SK-N-SH (cell line): Measurements from ENCODE around the gene VWA5B2. TPM values are rescaled to one million over a fixed set of nuclear protein-coding genes. Genes with fewer than 3 reads are reported as not detected.

Experiments
- CTCF ChIA-PET: fragments of 300-600, 350-600 bp; formaldehyde crosslinking; extraction: SDS; loops from one replicate; lab custom pipeline; 2021; lab: Yijun Ruan, JAX
- POLR2A ChIA-PET: fragments of 350-600 bp; sonication (Branson Sonifier 250); formaldehyde crosslinking; extraction: SDS; loops from one replicate; lab custom pipeline; 2020; ENCODE audit warnings: antibody characterized with exemption, inconsistent platforms; lab: Yijun Ruan, JAX
- DNase-seq: peaks from one replicate; pipeline ENCODE4 v3.0.0; 2012
- H2AFZ ChIP-seq: fragments of 200-600 bp; sonication (generic); 2 replicates; pipeline ENCODE4 v1.8.1; 2016; ENCODE audit warnings: antibody characterized with exemption, mild to moderate bottlenecking, low read depth
- H3F3A ChIP-seq: fragments of 200-600 bp; sonication (generic); replicated peaks from 2 replicates; pipeline ENCODE3; 2016; ENCODE audit warnings: antibody characterized with exemption, mild to moderate bottlenecking; ENCODE audit not compliant: insufficient read depth
- H3K27ac ChIP-seq, 2 experiments: fragments of 200-500 bp in 1 of 2; fragments of 200-600 bp in 1 of 2; sonication (Bioruptor generic) in 1 of 2; sonication (generic), shearing (Covaris generic) in 1 of 2; 2 replicates each; pipeline versions ENCODE4 v1.5.1 to v1.6.1; 2014 to 2016; ENCODE audit warnings: low read depth in 2 of 2, inconsistent platforms in 1 of 2, low read length in 1 of 2, mild to moderate bottlenecking in 1 of 2, mixed read lengths in 1 of 2
- H3K27me3 ChIP-seq: fragments of 200-600 bp; sonication (generic), shearing (Covaris generic); 2 replicates; pipeline ENCODE4 v1.6.1; 2016; ENCODE audit warnings: mixed run types; ENCODE audit not compliant: insufficient read depth
- H3K36me3 ChIP-seq, 2 experiments: fragments of 200-500 bp in 1 of 2; fragments of 200-600 bp in 1 of 2; sonication (Bioruptor generic) in 1 of 2; sonication (generic) in 1 of 2; replicated peaks in 1 of 2; 2 replicates each; pipeline versions ENCODE3 to v1.5.1; 2014 to 2016; ENCODE audit warnings: low read length in 1 of 2, mild to moderate bottlenecking in 1 of 2; ENCODE audit not compliant: insufficient read depth in 2 of 2, control insufficient read depth in 1 of 2
- H3K4me1 ChIP-seq, 2 experiments: fragments of 200-500 bp in 1 of 2; fragments of 200-600 bp in 1 of 2; sonication (Bioruptor generic) in 1 of 2; sonication (generic), shearing (Covaris generic) in 1 of 2; 2 replicates each; pipeline versions ENCODE4 v1.5.1 to v1.6.1; 2014 to 2016; ENCODE audit warnings: low read depth in 1 of 2, low read length in 1 of 2, mixed run types in 1 of 2; ENCODE audit not compliant: insufficient read depth in 2 of 2, control insufficient read depth in 1 of 2
- H3K4me2 ChIP-seq: fragments of 200-600 bp; sonication (generic), shearing (Covaris generic); 2 replicates; pipeline ENCODE4 v1.6.1; 2017; ENCODE audit warnings: mixed run types
- H3K4me3 ChIP-seq, 2 experiments: fragments of 200-500 bp in 1 of 2; fragments of 200-600 bp in 1 of 2; sonication (Bioruptor generic) in 1 of 2; sonication (generic), shearing (Covaris generic) in 1 of 2; 2 replicates each; pipeline versions ENCODE4 v1.5.1 to v1.8.1; 2014 to 2016; ENCODE audit warnings: low read depth in 2 of 2, inconsistent platforms in 1 of 2, low read length in 1 of 2, mild to moderate bottlenecking in 1 of 2, mixed read lengths in 1 of 2, moderate library complexity in 1 of 2
- H3K79me2 ChIP-seq: fragments of 200-600 bp; sonication (generic); 2 replicates; pipeline ENCODE4 v1.8.1; 2017; ENCODE audit warnings: mild to moderate bottlenecking; ENCODE audit not compliant: insufficient read depth
- H3K9ac ChIP-seq: fragments of 200-600 bp; sonication (generic); 2 replicates; pipeline ENCODE4 v1.6.1; 2017; ENCODE audit warnings: mixed run types
- H3K9me2 ChIP-seq: fragments of 200-600 bp; sonication (generic); 2 replicates; pipeline ENCODE4 v1.6.1; 2017; ENCODE audit warnings: mixed run types
- H3K9me3 ChIP-seq: fragments of 200-600 bp; sonication (generic); 2 replicates; pipeline ENCODE4 v1.6.1; 2017; ENCODE audit warnings: mixed run types, mild to moderate bottlenecking, moderate library complexity
- H4K20me1 ChIP-seq: fragments of 200-600 bp; sonication (generic); 2 replicates; pipeline ENCODE4 v1.6.1; 2017; ENCODE audit warnings: mild to moderate bottlenecking, mixed run types; ENCODE audit not compliant: insufficient read depth
- CHD2 ChIP-seq: fragments of 150-350 bp; IDR thresholded peaks from 2 replicates; pipeline ENCODE4 v1.6.1; 2018; ENCODE audit warnings: low read length; ENCODE audit not compliant: partially characterized antibody
- ELF1 ChIP-seq: IDR thresholded peaks from 2 replicates; pipeline ENCODE4 v1.4.0; 2012
- EP300 ChIP-seq, 2 experiments: IDR thresholded peaks; 2 replicates each; pipeline versions ENCODE4 v1.4.0 to v1.6.1; 2012; ENCODE audit warnings: borderline replicate concordance in 1 of 2, low read depth in 1 of 2, low read length in 1 of 2
- EZH2phosphoT487 ChIP-seq: fragments of 200-600 bp; sonication (generic); IDR thresholded peaks from 2 replicates; pipeline ENCODE4 v1.6.1; 2017; ENCODE audit warnings: low read depth, mixed run types, mild to moderate bottlenecking, antibody characterized with exemption, moderate library complexity, borderline replicate concordance
- FOSL2 ChIP-seq: IDR thresholded peaks from 2 replicates; pipeline ENCODE4 v1.4.0; 2012; ENCODE audit warnings: low read depth, mild to moderate bottlenecking, moderate library complexity, borderline replicate concordance
- FOXJ3 ChIP-seq: sonication (generic); formaldehyde crosslinking; IDR thresholded peaks from 2 replicates; pipeline ENCODE4 v1.5.1; 2020; ENCODE audit warnings: mild to moderate bottlenecking, missing genetic modification reagents
- FOXM1 ChIP-seq: IDR thresholded peaks from 2 replicates; pipeline ENCODE4 v1.4.0; 2012; ENCODE audit warnings: low read depth, mild to moderate bottlenecking
- JUND ChIP-seq: IDR thresholded peaks from 2 replicates; pipeline ENCODE4 v1.4.0; 2012
- NFIC ChIP-seq: IDR thresholded peaks from 2 replicates; pipeline ENCODE4 v1.4.0; 2012; ENCODE audit warnings: borderline replicate concordance
- NRF1 ChIP-seq: IDR thresholded peaks from 2 replicates; pipeline ENCODE4 v1.6.1; 2012; ENCODE audit warnings: low read depth, mild to moderate bottlenecking, low read length
- PBX3 ChIP-seq: IDR thresholded peaks from 2 replicates; pipeline ENCODE4; 2012
- RCOR1 ChIP-seq: fragments of 150-350 bp; IDR thresholded peaks from 2 replicates; pipeline ENCODE4 v1.6.1; 2017; ENCODE audit warnings: antibody characterized with exemption, low read length
- REST ChIP-seq: IDR thresholded peaks from 2 replicates; pipeline ENCODE4 v1.6.1; 2012; ENCODE audit warnings: mild to moderate bottlenecking, low read depth, low read length, moderate library complexity
- RFX5 ChIP-seq: IDR thresholded peaks from 2 replicates; pipeline ENCODE4 v1.6.1; 2012; ENCODE audit warnings: mild to moderate bottlenecking, improper control_type of control experiment, low read length
- RXRA ChIP-seq: IDR thresholded peaks from 2 replicates; pipeline ENCODE4 v1.4.0; 2012; ENCODE audit warnings: low read depth, mild to moderate bottlenecking, borderline replicate concordance
- SIN3A ChIP-seq: IDR thresholded peaks from 2 replicates; pipeline ENCODE4 v1.6.1; 2012; ENCODE audit warnings: low read depth, mild to moderate bottlenecking, low read length, moderate library complexity, borderline replicate concordance
- SMC3 ChIP-seq: IDR thresholded peaks from 2 replicates; pipeline ENCODE4 v1.6.1; 2012; ENCODE audit warnings: low read depth, low read length, improper control_type of control experiment
- TEAD4 ChIP-seq: IDR thresholded peaks from 2 replicates; pipeline ENCODE4 v1.4.0; 2012; ENCODE audit warnings: mild to moderate bottlenecking, borderline replicate concordance; ENCODE audit not compliant: insufficient read depth
- USF2 ChIP-seq: fragments of 150-350 bp; IDR thresholded peaks from 2 replicates; pipeline ENCODE4 v1.6.1; 2017; ENCODE audit warnings: antibody characterized with exemption, low read length, low read depth, borderline replicate concordance
- YY1 ChIP-seq: IDR thresholded peaks from 2 replicates; pipeline ENCODE4 v1.4.0; 2012; ENCODE audit warnings: low read depth, mild to moderate bottlenecking
- ZBTB33 ChIP-seq: IDR thresholded peaks from 2 replicates; pipeline ENCODE4 v1.4.0; 2012; ENCODE audit warnings: low read depth, borderline replicate concordance
- WGBS: methylation state at CpG from one replicate; pipeline ENCODE4 v1.1.6; 2017; ENCODE audit warnings: low lambda C conversion rate; 5-methylcytosine and 5-hydroxymethylcytosine counted together
- polyA plus RNA-seq, 3 experiments: library from polyadenylated mRNA; depleted of rRNA; stranded (reverse); fragments of >200 nt; gene quantifications; 2 replicates each; pipeline ENCODE4 v1.2.3, GENCODE V29; 2012

The VWA5B2 gene
- polyA plus RNA-seq, 1 of the 3 experiments (the other 2 are of a cell fraction), result 0.08 TPM

DNA sequence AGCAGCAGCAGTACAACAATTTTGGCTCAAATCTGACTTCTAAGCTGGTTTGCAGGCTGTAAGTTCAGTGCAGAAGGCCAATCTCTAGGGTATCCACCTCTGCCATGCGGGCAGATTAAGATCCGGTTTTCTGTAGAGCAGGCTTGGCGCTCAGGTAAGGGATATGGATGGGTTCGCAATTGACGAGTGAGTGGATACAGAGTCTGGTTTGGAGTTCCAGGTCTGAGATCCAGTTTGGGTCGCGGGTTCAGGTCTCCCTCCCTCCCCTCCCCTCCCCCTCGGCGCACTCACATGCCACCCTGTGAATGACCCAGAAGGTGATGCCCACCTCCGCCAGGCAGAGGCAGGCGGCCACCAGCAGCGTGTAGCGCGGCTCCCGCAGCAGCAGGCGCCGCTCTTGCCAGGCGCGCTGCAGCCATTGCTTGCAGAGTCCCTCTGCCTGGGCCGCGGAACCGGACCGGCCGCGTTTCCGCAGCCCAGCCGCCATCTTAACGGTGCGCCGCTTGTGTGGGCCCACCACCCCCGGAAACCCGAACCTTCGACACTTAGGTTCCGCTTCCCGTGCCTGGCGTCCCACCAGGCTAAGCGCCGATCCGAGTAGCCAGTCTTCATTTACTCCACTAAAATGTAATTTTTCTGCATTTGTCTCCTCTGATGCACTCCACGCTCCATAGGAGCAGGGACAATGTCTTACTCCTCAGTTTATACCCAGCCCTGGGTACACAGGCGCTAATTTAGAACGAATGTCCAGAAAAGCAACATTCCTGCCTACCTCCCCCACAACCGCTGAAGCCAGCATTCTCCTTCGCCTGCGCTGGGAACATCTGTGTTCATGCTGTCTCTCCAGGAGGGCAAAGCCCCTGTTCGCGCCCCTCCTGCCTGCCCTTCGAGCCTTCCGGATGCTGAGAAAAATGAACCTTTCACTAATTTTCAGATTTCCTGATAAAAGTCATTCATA lies 19.3 kb downstream of the VWA5B2 start, which contains the start of gene ALG3 (continued):
- TF ChIP-seq FOXJ3, result no peak
- TF ChIP-seq EZH2phosphoT487, result no peak
- no peak for TF ChIP-seq USF2
- peak; percentile 69; the same call in 1 of the 2 replicates for TF ChIP-seq ELF1
- TF ChIP-seq SIN3A, result peak; percentile 74; the same call in 1 of the 2 replicates
- peak; percentile 96 for TF ChIP-seq YY1
- TF ChIP-seq RFX5, result no peak
- no peak for TF ChIP-seq EP300 (IDR thresholded peaks at IDR 0.05; ENCODE audit: borderline replicate concordance in 1 of 2, low read depth in 1 of 2, low read length in 1 of 2)
- TF ChIP-seq SMC3, result no peak
- TF ChIP-seq FOXM1, result no peak
- no peak for TF ChIP-seq RXRA
- TF ChIP-seq CHD2, result peak; percentile 73
- no peak for TF ChIP-seq NFIC
- TF ChIP-seq, all 33 proteins: peak for 12

- Histone ChIP-seq H3K27me3 (no peaks in the 10 kb centered on the region), H3K4me3 (peak within 1 kb of the TSS; percentile 94 to 97), H2AFZ (peak within 1 kb of the TSS; percentile 99), H3K4me1 (peaks cover 0 to 3% of the 10 kb centered on the region in 2 experiments; a peak in 2 of 4 replicates), H3K9me3 (no peaks in the 10 kb centered on the region), H3K36me3 (peaks cover 4 to 12% of the 10 kb centered on the region in 2 experiments), H3K27ac (peak within 1 kb of the TSS; percentile 88 to 94), H3F3A (peaks cover 10% of the 10 kb centered on the region), H3K9me2 (no peaks in the 10 kb centered on the region), H3K4me2 (peak within 1 kb of the TSS; percentile 100), H4K20me1 (no peaks in the 10 kb centered on the region), H3K9ac (peak within 1 kb of the TSS; percentile 82), H3K79me2 (peaks cover 22% of the 10 kb centered on the region)
- POLR2A ChIA-PET, result interaction anchor here (0.8 kb wide), 1 partner anchor 73 kb away, joined by 3 read pairs; no protein-coding TSS in a partner anchor
- CTCF ChIA-PET, result interaction anchor here (0.6 to 3.4 kb wide), 60 partner anchors 9 to 559 kb away, joined by 3 to 30 read pairs (median 5); partner anchors contain the start of genes ABCF3, AP2M1, CAMK2N2 and EIF2B5
- WGBS, result 2% methylated on average over 22 of the region's 54 CpGs
- peak; percentile 94 for DNase-seq
- TF ChIP-seq PBX3, result no peak
- TF ChIP-seq RFX5, result no peak
- no peak for TF ChIP-seq RCOR1
- peak; percentile 60; the same call in 1 of the 2 replicates for TF ChIP-seq YY1
- TF ChIP-seq JUND, result no peak
- peak; percentile 22; the same call in 1 of the 2 replicates for TF ChIP-seq SMC3
- no peak for TF ChIP-seq NRF1
- TF ChIP-seq SIN3A, result peak; percentile 94
- TF ChIP-seq REST, result no peak
- TF ChIP-seq ZBTB33, result no peak
- TF ChIP-seq FOSL2, result no peak
- no peak for TF ChIP-seq TEAD4
Measured at GRCh38 chr3:184249412-184250166, 20.2 kb downstream of the VWA5B2 start, which contains the start of gene EEF1AKMT4. TSS of gene EEF1AKMT4 (plus strand) at chr3:184249672. CDS start at chr3:184249695, 23 bp downstream.
